ENCODE results near the gene SLC29A3. TPM values are rescaled to one million over a fixed set of nuclear protein-coding genes. Genes with fewer than 3 reads are reported as not detected.

Gene SLC29A3
- polyA plus RNA-seq, 3 donors, result 7.7 to 9.2 (median 8.7) TPM

Other genes with a start within 250 kb of the SLC29A3 start
- 10 to 100 TPM; 41.4 to 57.0 (median 50.2) TPM for gene UNC5B, start 106.7 kb upstream of the SLC29A3 start, polyA plus RNA-seq (ENCODE audit: insufficient read length in 3 of 3)
- gene CDH23, start 77.7 kb downstream of the SLC29A3 start, polyA plus RNA-seq (ENCODE audit: insufficient read length in 3 of 3), result 1 to 10 TPM in 1 of 3 donors, under 1 TPM in 2; 0.83 to 1.3 (median 0.96) TPM

All from renal pelvis (tissue), 3 donors.